GM19351 (cell line): ENCODE data around the gene ASCL5.
A peak's percentile ranks its signal among the peaks of the same experiment; 100 is the strongest.
"Not testable (repeated sequence)": the region's sequence is repeated elsewhere in the genome, so short reads cannot be mapped to it uniquely, and the experiment has no call there.

Source experiments
- ATAC-seq: cut with Tn5 transposase; IDR thresholded peaks from one replicate; pipeline ENCODE4 v1.9.1; 2021; ENCODE audit warnings: mild to moderate bottlenecking, moderate library complexity; ENCODE audit not compliant: unreplicated experiment

ASCL5 gene, protein sequence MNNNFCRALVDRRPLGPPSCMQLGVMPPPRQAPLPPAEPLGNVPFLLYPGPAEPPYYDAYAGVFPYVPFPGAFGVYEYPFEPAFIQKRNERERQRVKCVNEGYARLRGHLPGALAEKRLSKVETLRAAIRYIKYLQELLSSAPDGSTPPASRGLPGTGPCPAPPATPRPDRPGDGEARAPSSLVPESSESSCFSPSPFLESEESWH

GRCh38 chr1:201126832-201127754, at the start of gene ASCL5:
TSS of gene ASCL5 (minus strand) at chr1:201127184. CDS start at chr1:201115372, 11,812 bp downstream.
- no peak for ATAC-seq

DNA sequence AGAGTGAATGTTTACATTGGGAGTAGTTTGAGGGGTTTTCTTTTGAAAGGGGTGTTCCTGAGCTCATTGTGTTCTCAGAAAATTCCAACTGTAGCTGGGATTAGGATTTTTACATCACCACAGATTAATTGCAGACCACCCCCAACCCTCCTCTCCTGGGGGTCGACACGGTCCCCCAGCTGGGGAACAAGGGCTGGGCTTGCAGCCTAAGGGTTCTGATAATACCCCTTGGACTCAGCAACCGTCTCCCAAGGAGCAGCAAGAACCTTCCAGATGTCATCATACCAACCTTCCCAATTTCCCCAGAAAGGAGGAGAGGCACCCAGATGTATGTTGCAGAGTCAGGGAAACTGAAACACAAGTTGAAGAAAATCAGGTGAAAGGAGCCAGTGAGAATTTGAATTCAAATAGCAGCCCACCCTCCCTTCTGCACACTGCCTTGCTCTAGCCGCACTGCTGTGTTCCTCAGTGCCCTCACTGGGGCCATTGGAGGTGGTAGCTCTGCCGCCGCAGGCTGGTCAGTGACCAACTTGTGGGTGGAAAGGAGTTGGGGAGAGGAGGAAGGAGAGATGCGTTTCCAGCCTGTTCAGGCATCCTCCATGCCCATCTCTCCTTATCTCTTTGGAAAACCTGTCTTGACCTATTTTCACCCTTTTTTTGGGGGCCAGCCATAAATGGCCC, 49.0 kb upstream of the ASCL5 start:
- no peak for ATAC-seq

GRCh38 chr1:201173736-201174135, 46.8 kb upstream of the ASCL5 start:
- no peak for ATAC-seq

GRCh38 chr1:201172999-201173610, 46.1 kb upstream of the ASCL5 start:
- ATAC-seq: no peak

DNA sequence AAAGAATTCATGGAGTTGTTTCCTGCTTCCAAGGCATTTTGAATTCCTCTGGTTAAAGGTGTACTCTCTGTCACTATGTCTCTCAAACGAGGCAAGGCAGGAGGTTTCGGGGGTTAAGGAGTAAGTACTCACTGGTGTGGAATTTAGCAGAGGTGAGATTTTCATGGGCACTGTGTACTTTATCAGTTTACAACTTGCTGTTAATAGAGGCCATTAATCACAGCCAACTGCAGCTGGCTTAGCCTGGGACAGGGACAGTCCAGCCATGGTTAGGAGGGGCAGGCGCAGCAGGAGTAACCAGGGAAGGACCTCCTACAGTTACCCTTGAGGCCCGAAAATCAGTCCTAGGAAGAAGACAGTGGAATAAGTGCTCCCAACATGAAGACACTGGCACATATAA, 45.3 kb upstream of the ASCL5 start:
- no peak for ATAC-seq

GRCh38 chr1:201171063-201172036, 44.4 kb upstream of the ASCL5 start:
- peak; percentile 52 for ATAC-seq

GRCh38 chr1:201170533-201171062, 43.6 kb upstream of the ASCL5 start:
- peak; percentile 95 for ATAC-seq

DNA sequence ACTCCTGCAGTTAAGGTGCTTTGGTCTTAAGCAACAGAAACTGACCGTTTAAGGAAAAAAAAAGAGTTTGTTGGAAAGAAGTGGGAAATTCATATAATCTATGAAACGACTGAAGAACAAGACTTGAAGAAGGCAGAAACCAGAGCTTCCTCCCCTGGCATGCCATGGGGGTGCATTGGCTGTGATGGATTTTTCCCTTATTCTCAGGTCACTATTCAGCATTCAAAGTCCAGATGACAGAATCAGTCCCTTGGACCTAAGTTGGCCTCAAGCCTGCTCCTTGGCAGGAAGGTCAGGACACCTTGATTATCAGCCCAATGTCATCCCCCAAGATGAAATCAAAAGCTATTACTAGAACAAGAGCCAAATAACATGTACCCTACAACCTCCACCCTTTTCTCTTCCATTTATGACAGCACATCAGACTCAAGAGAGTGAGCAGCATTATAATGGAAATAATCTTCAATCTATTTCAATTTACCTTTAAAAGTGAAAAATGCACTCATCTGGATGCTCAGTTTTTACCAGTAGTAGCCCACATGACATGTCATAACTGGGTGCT, 43.1 kb upstream of the ASCL5 start:
- no peak for ATAC-seq

DNA sequence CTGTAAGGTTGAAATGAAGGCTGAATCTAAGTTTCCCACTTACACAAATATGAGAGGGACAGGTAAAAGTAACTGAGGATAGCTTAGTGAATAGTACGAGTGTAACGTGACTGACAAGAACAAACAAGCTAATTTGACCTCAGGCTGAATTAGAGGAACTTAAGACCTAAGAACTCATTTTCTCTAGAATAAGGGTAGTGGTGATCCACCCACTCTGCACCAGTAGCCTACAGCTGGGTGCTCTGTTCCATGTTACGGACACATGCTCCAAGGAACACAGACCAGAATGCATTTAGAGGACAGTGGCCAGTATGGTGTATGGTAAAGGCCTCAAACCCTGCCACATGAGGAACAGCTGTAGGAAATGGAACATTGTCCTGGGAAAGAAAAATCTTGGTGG, 42.2 kb upstream of the ASCL5 start:
- ATAC-seq: no peak

GRCh38 chr1:201167041-201167991, 40.3 kb upstream of the ASCL5 start:
- no peak for ATAC-seq

GRCh38 chr1:201164645-201165044, 37.7 kb upstream of the ASCL5 start:
- no peak for ATAC-seq

DNA sequence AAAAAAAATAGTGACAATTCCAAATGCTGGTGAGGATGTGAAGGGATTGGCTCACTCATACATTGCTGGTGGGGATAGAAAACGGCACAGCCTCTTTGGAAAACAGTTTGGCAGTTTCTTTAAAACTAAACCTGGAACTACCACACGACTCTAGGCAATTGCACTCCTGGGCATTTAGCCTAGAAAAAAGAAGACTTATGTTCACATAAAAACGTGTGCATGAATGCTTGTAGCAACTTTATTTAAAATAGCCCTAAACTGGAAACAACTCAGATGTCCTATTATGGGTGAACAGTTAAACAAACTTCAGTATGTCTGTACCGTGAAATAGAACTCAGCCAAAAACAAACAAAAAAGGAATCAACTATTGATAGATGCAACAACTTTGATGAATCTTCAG, 36.7 kb upstream of the ASCL5 start:
- no peak for ATAC-seq

DNA sequence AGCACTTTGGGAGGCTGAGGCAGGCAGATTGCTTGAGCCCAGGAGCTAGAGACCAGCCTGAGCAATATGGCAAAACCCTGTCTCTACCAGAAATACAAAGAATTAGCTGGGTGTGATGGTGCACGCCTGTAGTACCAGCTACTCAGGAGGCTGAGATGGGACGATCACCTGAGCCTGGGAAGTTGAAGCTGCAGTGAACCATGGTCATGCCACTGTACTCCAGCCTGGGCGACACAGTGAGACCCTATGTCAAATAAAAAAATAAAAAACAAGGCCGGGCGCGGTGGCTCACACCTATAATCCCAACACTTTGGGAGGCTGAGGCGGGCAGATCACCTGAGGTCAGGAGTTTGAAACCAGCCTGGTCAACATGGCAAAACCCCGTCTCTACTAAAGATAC, 36.1 kb upstream of the ASCL5 start:
- ATAC-seq: not testable (repeated sequence)

- ATAC-seq: no peak
Measured at GRCh38 chr1:201157949-201158348, 31.0 kb upstream of the ASCL5 start.

DNA sequence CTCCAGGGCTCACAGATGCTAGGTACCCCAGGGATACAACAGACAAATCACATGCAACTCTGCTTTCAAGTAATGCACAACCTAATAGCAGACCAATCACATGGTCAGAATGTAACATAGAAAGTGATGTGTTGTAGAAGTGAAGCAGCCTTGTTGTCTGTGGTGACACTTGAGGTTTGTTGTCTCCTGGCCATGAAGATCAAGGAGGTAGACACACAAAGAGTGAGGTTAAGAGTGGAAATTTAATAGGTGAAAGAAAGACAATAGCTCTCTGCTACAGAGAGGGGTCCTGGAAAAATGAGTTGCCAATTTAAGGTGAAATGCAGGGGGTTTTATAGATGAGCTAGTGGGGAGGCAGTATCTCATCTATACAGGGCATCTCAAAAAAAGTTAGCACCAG, 29.8 kb upstream of the ASCL5 start:
- no peak for ATAC-seq

- no peak for ATAC-seq
Measured at GRCh38 chr1:201156346-201156745, 29.4 kb upstream of the ASCL5 start.

DNA sequence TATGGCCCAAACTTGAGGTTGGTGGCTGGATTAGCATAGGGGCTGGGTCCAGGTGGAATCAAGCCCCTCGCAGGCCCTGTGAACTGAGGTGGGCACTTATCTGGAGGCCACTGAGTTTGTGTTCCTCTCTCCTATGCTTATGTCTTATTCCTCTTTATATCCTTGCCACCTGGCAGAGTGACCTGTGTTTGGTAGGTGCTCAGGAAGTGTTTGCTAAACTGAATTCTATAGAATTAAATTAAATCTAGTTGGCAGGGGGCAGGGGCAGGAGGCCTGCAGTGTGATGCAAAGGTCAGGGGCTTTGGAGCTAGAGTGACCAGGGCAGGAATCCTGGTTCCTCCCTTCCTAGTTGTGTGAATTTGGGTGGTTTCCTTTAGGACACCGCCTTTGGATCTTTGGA, 28.4 kb upstream of the ASCL5 start:
- no peak for ATAC-seq

- peak; percentile 97 for ATAC-seq
Measured at GRCh38 chr1:201154389-201155165, 27.6 kb upstream of the ASCL5 start, which contains the start of gene TMEM9. TSS of gene TMEM9 (minus strand) at chr1:201154474. CDS start at chr1:201153923, 551 bp downstream.
